Fibroblast of skin of scalp (primary cell): Measurements from ENCODE around the gene CELSR1.

Source experiments
- DNase-seq: peaks from one replicate; pipeline ENCODE4 v3.0.0-alpha.2; 2013

CELSR1 gene

DNA sequence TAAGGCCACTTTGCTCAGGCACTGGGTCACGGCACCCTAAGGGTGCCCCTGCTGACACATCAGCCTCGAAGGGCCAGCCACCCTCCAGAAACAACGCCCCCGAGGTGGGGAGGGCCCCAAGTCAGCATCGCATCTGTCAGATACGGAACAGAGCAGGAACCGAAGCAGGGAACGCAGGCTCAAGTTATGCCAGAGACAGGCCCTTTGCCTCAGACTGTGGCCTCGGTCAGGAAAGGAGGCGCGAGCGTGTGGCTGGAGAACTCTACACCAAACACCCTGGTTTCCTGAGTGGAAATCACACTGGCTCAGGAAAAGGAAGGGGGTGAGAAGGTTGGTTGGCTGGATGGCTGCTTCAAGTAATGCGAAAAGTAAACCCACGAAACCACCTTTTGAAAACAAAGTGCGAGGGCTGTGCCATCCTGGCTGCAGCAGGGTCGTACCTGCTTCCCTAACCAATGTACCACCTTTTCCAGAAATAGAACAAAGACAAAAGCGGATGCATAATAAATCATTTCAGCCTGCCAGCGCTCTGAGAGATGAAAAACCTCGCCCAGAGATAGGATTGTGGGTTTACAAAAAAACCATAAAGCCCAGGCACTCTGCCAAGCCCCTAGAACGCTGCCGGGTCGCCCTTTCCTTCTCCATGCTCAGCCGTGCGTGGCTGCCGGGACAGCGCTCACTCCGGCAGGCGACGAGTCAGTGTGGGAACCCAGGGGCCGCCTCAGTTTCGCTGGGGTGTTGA lies 163.3 kb downstream of the CELSR1 start:
- DNase-seq = no peak

DNA sequence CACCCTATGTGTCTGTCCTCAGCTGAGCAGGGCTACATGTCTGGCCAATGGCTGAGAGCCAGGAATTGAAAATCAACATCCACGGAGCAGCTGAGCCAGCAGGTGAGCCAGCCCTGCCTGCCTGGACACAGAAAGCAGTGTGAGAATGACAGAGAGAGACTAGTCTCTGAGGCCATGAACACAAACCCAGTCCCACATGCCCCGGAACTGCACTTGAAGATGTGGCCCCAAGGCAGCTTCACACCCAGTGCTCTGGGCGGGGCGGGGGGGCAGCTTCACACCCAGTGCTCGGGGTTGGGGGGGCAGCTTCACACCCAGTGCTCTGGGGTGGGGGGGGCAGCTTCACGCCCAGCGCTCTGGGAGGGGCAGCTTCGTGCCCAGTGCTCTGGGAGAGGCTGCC lies 164.3 kb downstream of the CELSR1 start:
- DNase-seq = no peak

DNA sequence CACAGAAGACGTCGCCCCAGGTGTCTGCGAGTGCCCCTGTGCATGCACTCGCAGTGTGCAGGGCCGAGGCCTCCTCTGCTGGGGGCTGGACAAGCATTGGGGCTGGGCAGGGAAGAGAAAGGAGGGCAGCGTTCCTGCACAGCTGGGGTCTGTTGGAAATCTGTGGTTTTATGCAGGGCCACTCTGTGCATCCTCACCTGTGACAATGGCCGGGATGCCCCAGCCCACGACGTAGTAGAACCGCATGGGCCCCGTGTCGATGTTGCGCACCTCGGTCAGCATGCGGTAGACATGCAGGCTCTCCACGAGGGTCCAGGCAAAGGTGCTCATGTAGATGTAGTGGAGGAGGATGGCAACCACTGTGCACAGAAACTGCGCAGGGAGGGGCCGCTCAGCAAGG lies 164.7 kb downstream of the CELSR1 start:
- DNase-seq = no peak

DNA sequence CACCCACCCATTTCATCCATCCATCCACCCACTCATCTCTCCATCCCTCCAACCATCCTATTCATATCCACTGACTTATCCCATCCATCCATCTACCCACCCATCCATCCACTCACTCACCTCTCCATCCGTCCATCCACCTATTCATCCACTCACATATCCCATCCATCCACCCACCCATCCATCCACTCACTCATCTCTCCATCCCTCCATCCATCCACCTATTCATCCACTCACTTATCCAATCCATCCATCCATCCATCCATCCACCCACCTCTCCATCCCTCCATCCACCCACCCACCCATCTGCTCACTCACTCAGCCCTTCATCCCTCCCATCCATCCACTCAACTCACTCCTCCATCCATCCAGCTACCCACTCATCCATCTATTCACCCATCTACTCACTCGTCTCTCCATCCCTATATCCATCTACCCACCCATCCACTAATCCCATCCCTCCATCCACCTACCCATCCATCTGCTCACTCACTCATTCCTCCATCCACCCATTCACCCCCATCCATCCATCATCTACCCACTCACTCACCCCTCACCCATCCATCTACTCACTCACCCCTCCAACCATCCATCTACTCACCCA lies 165.7 kb downstream of the CELSR1 start:
- DNase-seq = no peak

DNA sequence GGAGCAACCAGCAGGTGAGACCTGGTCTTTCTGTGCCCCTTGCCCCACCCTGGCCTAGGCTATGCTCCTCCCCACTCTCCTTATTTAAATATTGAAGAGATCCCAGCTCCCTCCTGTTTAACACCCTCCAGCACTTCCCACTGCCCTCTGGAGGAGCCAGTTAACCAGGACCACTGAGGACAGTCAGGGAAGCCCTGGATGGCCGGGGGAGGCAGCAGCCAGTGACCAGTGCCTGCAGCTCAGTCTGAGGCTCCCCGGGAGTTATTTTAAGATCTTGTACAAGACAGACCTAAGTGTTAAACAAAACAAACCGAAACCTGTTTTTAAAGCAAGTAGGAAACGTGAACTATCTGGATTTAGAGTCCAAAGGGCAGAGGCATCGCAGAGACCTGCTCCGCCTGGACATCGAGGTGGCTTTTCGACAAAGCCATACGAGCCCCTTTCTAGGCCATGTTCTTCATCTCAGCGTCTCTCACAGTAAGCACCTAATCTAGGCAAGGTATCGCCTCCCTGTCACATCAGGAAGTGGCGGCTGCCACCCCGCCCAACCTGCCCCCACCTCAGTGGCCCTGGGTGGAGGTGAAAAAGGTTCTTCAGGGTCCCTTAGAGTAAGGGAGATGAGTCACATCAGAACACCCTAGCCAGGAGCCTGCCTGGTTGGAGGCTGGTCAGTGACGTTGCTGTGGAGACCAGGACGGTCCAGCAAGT lies 166.7 kb downstream of the CELSR1 start:
- DNase-seq = no peak

DNA sequence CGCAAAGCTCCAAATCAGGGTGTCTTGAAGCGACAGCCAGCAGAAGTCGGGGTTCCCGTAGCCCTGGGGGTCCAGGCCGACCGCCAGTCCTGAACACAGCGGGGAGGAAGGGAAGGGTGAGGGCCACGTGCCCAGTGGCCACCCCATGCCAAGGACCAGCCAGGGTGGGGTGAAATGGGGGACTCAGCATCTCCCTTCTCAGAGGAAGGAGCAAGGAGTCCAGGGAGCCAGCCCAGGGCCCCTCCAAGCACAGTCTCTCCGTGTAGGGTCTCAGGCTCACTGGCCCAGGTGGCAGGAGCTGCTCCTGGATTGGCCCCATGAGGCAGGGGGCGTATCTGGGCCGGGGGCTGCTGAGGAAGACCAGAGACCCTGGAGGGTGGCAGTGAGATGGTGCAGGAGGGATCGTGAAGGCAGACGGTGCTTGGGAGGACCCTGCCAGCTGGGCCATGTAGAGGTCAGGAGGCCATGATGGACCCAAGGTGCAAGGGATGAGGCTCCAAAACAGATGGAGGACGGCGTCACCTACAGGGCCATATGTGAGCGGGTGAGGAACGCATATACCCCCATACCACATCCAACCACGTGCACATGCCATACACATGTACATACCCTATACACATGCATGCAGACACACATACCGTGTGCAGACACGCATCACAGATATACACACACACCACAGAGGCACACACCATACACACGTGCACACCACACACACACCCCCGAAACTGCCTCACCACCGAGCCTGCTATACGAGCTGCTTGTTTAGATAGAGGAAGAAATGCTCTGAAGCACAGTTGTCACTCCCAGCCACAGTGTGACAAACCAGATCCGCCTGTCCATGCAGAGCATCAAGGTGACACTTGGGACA lies 167.5 kb downstream of the CELSR1 start:
- DNase-seq = no peak

DNA sequence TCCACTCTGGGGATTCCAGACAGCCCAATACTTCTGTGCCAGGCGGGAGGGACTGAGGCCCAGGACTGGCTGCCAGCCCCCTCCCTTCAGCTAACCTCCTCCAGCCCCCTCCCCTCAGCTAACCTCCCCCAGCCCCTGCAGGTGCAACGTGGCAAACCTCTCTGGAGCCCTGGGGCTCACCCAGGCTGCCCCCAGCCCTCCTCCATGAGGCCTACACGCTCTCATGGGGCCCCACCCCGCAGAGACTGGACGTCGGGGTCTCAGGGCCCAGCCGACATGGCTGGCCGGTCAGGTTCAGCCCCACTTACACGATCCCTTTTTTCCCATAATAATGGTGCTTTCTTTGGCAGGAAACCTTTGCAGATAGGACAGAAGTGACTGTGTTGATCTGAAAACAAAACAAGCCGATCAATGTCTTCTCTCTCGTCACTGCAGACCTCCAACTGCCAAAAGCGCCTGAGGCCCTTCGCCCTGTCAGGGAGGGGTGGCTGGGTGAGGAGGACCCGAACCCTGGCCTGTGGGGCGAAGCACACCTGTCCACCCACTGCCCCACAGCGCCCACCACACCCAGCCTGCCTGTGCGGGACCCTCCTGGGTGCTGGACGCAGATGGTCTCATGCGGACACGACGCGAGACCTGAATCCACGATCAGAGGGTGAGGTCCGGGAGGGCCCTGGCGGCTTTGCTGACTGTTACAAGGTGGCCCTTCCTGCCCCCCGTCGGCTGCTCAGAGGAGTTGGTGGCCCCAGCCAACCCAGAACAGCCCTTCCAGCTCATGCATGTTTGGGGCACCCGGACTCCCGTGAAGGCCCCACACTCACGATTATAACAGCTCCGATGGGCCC lies 168.3 kb downstream of the CELSR1 start:
- no peak for DNase-seq

DNA sequence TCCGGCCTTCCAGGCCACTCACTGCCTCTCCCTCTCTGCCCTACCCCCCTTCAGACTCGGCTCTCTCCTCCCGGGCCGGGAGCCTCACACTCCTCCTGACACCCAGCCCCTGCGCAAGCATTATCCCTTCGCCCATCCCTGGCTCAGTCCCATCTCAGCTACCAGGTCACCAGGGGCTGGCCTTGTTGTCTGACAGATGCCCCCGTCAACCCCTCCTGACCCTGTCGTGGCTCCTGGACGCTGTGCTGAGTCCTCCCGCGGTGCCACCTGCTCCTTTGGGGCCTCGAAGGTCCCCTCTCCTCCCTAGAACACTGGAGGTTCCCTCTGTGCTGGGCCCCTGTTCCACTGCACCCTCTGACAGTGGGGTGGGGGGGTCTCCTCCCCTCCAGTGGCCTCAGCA lies 169.0 kb downstream of the CELSR1 start:
- DNase-seq = no peak

DNA sequence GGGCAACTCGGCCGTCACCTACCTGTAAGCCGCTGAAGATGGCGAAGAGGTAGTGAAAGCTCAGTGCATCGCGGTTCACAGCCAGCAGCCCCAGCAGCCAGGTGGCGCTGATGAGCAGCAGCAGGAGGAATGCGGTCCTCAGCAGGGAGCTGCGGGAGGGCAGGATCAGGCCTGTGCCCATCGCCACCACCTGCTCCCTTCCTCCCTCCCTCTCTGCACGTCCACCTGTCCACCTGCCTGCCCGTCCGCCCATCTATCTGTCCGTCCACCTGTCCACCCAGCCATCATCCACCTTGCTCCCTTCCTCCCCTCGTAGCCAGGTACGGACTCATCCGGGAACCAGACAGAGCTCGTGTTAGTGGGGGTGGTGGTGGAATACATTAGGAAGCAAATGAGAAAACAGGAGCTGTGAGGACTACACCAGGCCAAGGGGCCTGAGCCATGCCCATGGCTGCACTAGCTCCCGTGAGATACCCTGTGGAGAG lies 169.7 kb downstream of the CELSR1 start:
- DNase-seq = peak; percentile 48

DNA sequence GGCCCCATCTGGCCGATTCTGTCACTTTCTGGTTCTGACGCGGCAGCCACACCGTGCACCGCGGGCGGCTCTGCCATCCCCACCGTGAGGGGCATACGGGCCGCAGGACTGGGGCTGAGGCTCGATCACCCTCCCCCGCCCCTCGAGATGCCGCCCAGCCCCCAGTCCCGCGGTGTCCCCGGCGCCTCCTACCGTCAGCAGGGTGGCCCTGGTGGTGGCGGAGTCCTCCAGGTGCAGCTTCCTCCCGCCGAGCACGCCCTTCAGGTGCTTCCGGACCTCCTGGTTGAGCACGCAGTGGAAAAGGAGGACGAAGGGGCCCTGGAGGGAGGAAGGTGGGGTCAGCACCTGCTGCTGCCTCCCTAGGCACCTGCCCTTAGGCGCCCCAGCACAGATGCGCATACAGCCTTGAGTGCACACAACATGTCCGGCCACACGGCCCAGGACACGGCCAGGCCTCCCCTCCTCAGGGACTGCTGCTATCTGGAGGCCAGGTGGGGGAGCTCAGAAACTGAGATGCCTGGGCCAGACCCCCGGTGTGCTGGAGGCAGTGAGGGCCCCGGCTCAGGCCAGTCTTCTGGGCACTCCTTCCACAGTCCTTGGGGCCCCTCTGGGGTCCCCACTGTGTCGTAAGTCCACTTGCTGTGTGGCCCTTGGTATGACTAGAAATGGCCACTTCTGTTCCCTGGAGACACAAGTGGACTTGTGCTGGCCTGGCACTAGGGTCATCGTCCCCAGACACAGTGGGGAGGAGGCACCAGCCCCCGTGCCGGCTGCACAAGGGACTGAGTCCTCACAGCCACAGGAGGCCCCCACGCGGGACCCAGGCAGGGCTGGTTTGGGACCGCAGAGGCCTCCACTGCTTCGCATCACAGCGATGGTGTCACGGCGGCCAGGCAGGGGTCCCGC lies 170.4 kb downstream of the CELSR1 start:
- DNase-seq = no peak

DNA sequence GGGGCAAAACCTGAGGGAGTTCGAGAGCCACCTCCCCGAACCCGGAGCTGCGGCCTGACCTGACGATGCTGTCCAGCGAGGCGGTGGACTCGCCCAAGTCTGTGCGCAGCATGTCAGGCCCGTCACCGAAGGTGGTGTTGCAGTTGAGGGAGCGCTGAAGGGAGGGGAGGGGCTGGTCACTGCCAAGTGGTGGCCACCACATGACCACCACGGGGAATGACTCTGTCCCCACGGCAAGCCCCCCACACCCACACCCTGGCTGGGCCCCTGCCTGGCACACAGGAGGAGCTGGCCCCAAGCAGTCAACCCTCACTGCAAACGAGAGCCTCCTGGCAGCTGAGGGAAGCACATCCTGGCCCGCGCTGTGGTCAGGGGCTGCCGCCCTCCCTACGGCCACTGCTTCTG lies 171.1 kb downstream of the CELSR1 start:
- DNase-seq = no peak

DNA sequence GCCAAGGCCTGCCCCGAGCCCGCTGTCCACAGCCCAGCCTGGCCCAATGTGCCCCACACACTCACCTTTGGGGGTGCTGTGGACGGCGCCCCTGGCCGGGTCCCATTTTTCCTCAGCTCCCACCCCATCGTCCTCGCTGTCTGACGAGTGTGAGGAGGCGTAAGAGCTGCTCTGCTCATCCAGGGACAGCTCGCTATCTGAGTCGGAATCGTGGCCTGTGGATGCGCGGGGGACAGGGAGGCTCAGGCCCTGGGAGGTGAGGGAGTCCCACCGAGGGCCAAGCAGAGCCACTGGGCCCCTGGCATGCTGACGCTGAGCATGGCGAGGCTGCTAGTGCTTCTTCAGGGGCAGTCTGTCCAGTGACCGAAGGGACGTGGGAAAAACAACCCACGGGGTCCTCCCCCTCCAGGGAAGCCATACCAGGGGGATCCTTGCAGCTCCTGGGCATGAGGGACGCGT lies 172.2 kb downstream of the CELSR1 start:
- DNase-seq = no peak

DNA sequence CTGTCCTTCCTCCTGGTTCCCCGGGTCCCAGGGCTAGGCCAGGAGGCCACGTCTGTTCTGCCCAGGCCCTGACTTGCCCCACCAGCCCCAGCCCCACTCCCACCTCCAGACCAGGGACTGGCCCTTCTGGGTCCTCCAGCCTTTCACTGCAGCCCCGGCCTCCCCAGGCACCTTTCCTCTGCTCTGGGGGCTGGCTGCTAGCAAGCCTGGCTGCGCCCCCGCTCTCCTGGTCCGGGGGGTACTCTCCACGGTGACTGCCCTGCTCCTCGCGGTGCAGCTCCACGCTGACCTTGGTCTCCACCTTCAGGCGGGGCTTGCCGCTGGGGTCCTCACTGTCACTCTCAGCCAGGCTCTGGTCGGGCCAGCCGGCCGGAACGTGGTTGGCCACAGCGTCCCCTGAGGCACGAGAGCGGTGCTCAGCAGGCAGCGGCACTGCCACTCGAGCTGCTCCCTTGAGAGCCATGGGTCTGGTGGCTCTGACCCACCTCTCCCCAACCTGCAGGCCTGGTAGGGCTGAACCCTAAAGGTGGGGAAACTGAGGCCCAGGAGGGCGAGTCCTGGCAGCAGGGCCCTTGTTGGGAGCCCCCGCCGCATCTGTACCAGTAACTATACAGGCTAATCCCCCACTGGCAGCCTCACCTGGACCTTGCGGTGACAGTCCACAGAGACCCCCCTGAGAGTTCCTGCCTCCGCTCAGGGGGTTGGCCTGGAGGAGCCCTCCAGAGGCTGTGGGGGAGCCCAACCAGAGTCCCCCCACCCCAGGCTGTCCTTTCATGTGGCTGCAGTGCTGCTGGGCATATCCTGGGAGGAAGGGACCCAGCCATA lies 172.9 kb downstream of the CELSR1 start:
- no peak for DNase-seq

DNA sequence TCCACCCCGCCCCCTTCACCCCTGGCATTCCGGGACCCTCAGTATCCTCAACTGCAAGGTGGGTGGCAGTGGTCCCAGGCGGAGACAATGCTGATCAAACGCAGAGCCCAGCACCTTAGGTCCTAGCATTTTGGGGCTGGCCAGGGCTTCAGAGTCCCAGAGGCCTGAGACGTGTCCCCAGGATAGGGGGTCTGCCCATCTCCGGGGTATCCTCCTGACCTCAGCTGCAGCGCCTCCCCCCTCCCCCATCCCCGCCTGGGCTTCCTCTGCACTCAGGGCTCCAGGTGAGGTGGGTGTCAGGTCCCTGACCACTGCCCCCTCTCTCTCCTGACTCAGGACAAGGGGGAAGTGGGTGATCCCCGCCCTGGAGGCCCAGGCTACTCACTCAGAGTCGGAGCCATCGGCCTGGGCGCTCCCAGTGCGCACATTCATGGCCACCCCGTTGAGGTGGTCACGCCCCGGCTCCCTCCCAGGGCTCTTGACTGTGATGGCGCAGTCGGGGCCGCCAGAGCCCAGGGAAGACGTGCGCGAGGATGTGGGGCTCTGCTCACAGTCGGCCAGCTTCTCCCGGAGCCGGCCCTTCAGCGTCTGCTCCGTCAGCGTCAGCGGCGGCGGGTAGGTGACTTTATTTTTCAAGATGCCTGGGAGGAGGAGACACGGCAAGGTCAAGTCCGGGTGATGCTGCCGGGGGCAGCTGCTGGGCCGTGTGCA lies 173.7 kb downstream of the CELSR1 start:
- DNase-seq = no peak

DNA sequence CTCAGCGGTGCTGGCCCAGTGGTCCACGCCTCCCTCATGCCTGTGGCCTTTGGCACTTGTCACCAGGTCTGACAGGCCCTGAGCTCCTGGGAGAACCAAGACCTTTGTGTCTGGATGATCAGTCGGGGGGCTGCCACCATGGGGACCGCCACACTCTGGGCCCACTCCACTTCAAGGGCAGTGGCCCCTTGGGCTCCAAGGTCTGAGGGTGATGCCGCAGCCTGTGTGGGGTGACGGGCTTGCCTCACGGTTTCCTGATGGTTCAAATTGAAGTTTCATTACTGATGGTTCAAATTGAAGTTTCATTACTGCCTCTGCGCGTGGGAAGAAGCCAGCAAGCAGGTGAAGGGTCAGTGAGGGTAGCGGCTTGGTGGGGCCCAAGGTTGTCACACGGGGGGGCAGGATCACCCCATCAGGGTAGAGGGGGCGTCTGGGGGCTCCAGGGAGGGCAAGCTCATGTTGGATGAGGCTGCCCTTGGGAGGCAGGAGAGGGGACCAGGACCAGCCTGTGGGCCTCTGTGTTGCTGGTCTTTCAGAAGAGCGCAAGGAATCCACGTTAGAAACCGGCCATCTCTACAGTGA lies 174.4 kb downstream of the CELSR1 start:
- no peak for DNase-seq

DNA sequence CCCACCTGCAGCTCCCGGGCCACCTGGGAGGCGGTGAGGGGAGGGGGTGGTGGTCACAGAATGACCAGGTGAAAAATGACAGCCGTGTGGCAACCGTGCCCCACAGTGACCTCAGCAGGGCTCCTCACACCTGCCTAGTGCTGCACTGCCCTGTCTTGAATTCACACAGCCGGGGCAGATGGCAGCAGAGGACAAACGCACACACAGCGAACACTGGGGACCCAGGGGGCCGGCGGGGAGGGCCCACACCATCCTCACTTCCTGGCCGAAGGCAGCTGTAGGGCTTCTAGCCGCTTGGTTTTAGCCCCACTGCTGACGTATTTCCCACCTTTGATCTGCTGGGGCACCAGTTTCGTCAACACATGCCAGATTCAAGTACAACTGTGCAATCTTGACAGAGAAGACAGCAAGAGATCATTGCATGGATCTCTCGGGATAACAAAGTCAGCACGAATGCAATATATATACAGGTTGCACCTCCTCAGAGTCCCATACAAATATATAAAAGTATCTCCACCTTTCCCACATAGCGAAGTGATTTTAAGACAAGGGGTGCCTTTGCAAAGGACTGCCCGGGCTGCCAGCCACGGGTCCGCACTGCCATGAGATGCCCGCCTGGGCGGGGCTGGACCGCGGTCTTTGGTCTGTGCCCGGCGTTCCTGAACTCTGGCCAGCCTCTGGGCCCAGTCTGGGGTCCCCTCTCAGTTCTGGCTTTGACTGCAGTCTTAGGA lies 175.1 kb downstream of the CELSR1 start:
- DNase-seq = no peak

DNA sequence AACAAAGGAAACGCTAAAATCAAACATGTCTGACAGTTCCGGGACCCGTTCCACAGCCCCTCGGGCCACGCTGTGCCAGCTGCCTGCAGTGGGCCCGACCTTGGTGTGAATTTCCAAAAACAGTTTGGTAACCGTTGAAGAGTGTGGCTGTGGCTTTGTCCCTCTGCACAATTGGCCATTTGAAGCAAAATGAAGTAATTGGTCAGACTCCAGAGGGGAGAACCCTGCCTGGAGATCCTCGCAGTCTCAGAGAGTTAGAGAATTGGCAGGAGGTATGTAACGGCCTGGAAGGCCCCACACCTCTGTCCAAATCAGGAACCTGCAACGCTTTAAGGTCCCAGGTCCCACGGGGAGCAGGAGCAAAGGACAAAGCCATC lies 175.6 kb downstream of the CELSR1 start:
- DNase-seq = no peak

DNA sequence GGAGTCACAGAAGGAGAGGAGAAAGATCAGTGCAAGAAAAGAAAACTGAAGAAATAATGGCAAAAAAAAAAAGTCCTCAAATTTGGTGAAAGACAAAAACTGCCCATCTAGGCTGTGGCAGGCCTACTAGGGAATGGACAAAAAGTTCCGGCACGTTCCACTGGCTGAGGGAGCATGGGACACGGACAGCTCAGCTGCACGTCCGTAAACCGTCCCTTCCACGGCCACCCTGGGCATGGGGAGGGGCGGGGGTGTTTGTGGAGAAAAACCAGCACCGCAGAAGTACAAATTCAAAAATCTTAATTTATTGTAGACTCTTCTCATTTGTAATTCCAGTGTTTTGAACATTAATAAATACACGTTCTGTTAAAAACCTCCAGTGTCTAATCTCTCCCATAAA lies 176.5 kb downstream of the CELSR1 start:
- DNase-seq = no peak
